ENCODE data around the gene PLXNC1.

GRCh38 chr12:94208622-94208966 is 60.2 kb downstream of the PLXNC1 start:
- TF ChIP-seq EZH2 (IDR thresholded peaks at IDR 0.05; ENCODE audit: low read length) (no peak), CTCF (optimal IDR thresholded peaks at IDR 0.05 in 1 of 3, IDR thresholded peaks at IDR 0.05 in 1 of 3, conservative IDR thresholded peaks at IDR 0.05 in 1 of 3; ENCODE audit: extremely low read depth in 1 of 3, insufficient read depth in 2 of 3, low read length in 3 of 3) (no peak)
